OCI-LY7 (cell line): ENCODE data around the gene TSPAN9. TPM values are rescaled to one million over a fixed set of nuclear protein-coding genes. Genes with fewer than 3 reads are reported as not detected.

Experiments
- BruUV-seq: library from RNA; stranded (reverse); fragments of 400-500 nt; replicated peaks from 2 replicates; lab custom pipeline; 2021; lab: Mats Ljungman, UMichigan
- CTCF ChIA-PET: fragments of 300-600 bp; sonication (Branson Sonifier 250); formaldehyde crosslinking; loops from one replicate; lab custom pipeline; 2022; ENCODE audit warnings: antibody characterized with exemption; ENCODE audit not compliant: unreplicated experiment; lab: Charles Lee
- POLR2A ChIA-PET: fragments of 300-600 bp; sonication (Branson Sonifier 250); formaldehyde crosslinking; loops from one replicate; lab custom pipeline; 2022; ENCODE audit warnings: antibody characterized with exemption; lab: Charles Lee
- DNase-seq: peaks from one replicate; pipeline ENCODE4 v3.0.0-alpha.2; 2015; ENCODE audit warnings: low spot score
- H2AFZ ChIP-seq: fragments of 200-600 bp; sonication (generic), shearing (Covaris generic); 2 replicates; pipeline ENCODE4 v1.6.1; 2014; ENCODE audit warnings: mild to moderate bottlenecking, antibody characterized with exemption, low read length, moderate library complexity
- H3K27ac ChIP-seq: fragments of 200-600 bp; sonication (generic); 2 replicates; pipeline ENCODE4 v1.5.1; 2014; ENCODE audit warnings: mixed run types, low read depth, mild to moderate bottlenecking, moderate library complexity, low read length, inconsistent platforms; ENCODE audit not compliant: poor library complexity, severe bottlenecking
- H3K36me3 ChIP-seq: fragments of 200-600 bp; sonication (generic); 2 replicates; pipeline ENCODE4 v1.6.1; 2014; ENCODE audit warnings: mild to moderate bottlenecking, antibody characterized with exemption, low read length, moderate library complexity, mixed read lengths; ENCODE audit not compliant: insufficient read depth
- H3K4me1 ChIP-seq: fragments of 200-600 bp; sonication (generic); 2 replicates; pipeline ENCODE4 v1.5.1; 2014; ENCODE audit warnings: mild to moderate bottlenecking, low read length; ENCODE audit not compliant: insufficient read depth, poor library complexity, severe bottlenecking
- H3K4me2 ChIP-seq: fragments of 200-600 bp; sonication (generic); 2 replicates; pipeline ENCODE4 v1.6.1; 2014; ENCODE audit warnings: mild to moderate bottlenecking, low read length
- H3K4me3 ChIP-seq: fragments of 200-600 bp; sonication (generic); 2 replicates; pipeline ENCODE4 v1.5.1; 2014; ENCODE audit warnings: mild to moderate bottlenecking, low read depth, low read length; ENCODE audit not compliant: poor library complexity, severe bottlenecking
- H3K79me2 ChIP-seq: fragments of 200-600 bp; sonication (generic); 2 replicates; pipeline ENCODE4 v1.6.1; 2016; ENCODE audit warnings: low read depth, mild to moderate bottlenecking, low read length, moderate library complexity, mixed read lengths; ENCODE audit not compliant: insufficient read depth
- H3K9me2 ChIP-seq: fragments of 200-600 bp; sonication (generic); 2 replicates; pipeline ENCODE4 v1.6.1; 2016; ENCODE audit warnings: mild to moderate bottlenecking, low read length, mixed read lengths; ENCODE audit not compliant: insufficient read depth
- H3K9me3 ChIP-seq: fragments of 200-600 bp; sonication (generic); 2 replicates; pipeline ENCODE4 v1.6.1; 2014; ENCODE audit warnings: mild to moderate bottlenecking, mixed run types, low read length, mixed read lengths
- H4K20me1 ChIP-seq: fragments of 200-600 bp; sonication (generic); 2 replicates; pipeline ENCODE4 v1.6.1; 2014; ENCODE audit warnings: mild to moderate bottlenecking, antibody characterized with exemption, low read length, moderate library complexity, mixed read lengths; ENCODE audit not compliant: insufficient read depth
- CTCF ChIP-seq: fragments of 200-600 bp; sonication (generic); conservative IDR thresholded peaks from 2 replicates; pipeline ENCODE4 v1.5.1; 2014; ENCODE audit warnings: mild to moderate bottlenecking, antibody characterized with exemption, low read length, moderate library complexity, mixed read lengths
- EZH2phosphoT487 ChIP-seq: fragments of 200-600 bp; sonication (generic); IDR thresholded peaks from 2 replicates; pipeline ENCODE4 v1.6.1; 2018; ENCODE audit warnings: low read depth, borderline replicate concordance, mild to moderate bottlenecking, mixed run types, antibody characterized with exemption, low read length, moderate library complexity, mixed read lengths
- intact Hi-C: fragments of 100-400 bp; cut with micrococcal nuclease; formaldehyde crosslinking; loops from one replicate; pipeline ENCODE4 v1.10.0; 2022; ENCODE audit not compliant: unreplicated experiment
- total RNA-seq, 2 experiments: library from RNA; depleted of rRNA in 1 of 2; stranded (reverse); fragments of >200 nt in 1 of 2; shearing (Covaris generic) in 1 of 2; gene quantifications; 2 replicates each; pipeline ENCODE4 v1.2.3, GENCODE V29; 2014 to 2022

Gene TSPAN9
- total RNA-seq, 2 experiments from 2014 or later: 0.50 to 0.74 TPM

- H2AFZ ChIP-seq: no peak overlapping the region
- intact Hi-C loops: no loop called here
- CTCF ChIA-PET: interaction anchor here (0.6 kb wide), 2 partner anchors 21 to 206 kb away, joined by 3 read pairs; no protein-coding TSS in a partner anchor
- H3K36me3 ChIP-seq: no peaks in the 10 kb centered on the region
- no peak overlapping the region for H3K4me3 ChIP-seq
- TF ChIP-seq CTCF (no peak), EZH2phosphoT487 (no peak)
- no peaks in the 10 kb centered on the region for H3K9me2 ChIP-seq
- no peak overlapping the region for H3K4me2 ChIP-seq
- H4K20me1 ChIP-seq: no peaks in the 10 kb centered on the region
- POLR2A ChIA-PET: no interaction called here
- DNase-seq: no peak
- no peaks in the 10 kb centered on the region for H3K4me1 ChIP-seq
- no TSS peak for BruUV-seq
- no peak overlapping the region for H3K27ac ChIP-seq
- H3K9me3 ChIP-seq: no peaks in the 10 kb centered on the region
- H3K79me2 ChIP-seq: no peaks in the 10 kb centered on the region
These were observed 249.9 kb downstream of the TSPAN9 start for GRCh38 chr12:3326850-3327780.

- no peak overlapping the region for H3K4me3 ChIP-seq
- no peaks in the 10 kb centered on the region for H3K79me2 ChIP-seq
- no peak overlapping the region for H2AFZ ChIP-seq
- H4K20me1 ChIP-seq: no peaks in the 10 kb centered on the region
- H3K36me3 ChIP-seq: no peaks in the 10 kb centered on the region
- no peak overlapping the region for H3K27ac ChIP-seq
- intact Hi-C loops: no loop called here
- TF ChIP-seq CTCF: no peak
- no peak for TF ChIP-seq EZH2phosphoT487
- no peaks in the 10 kb centered on the region for H3K4me1 ChIP-seq
- no TSS peak for BruUV-seq
- no peaks in the 10 kb centered on the region for H3K9me2 ChIP-seq
- ChIA-PET POLR2A (no interaction called here), CTCF (interaction anchor here (0.6 kb wide), 1 partner anchor 207 kb away, joined by 3 read pairs; no protein-coding TSS in a partner anchor)
- H3K4me2 ChIP-seq: no peak overlapping the region
- no peak for DNase-seq
- no peaks in the 10 kb centered on the region for H3K9me3 ChIP-seq
These were observed 250.9 kb downstream of the TSPAN9 start for GRCh38 chr12:3328081-3328480.

GRCh38 chr12:3328571-3328970, 251.4 kb downstream of the TSPAN9 start:
- no TSS peak for BruUV-seq
- Histone ChIP-seq H3K4me1 (no peaks in the 10 kb centered on the region), H3K9me3 (no peaks in the 10 kb centered on the region), H4K20me1 (no peaks in the 10 kb centered on the region), H3K79me2 (no peaks in the 10 kb centered on the region), H2AFZ (no peak overlapping the region), H3K36me3 (no peaks in the 10 kb centered on the region), H3K9me2 (no peaks in the 10 kb centered on the region), H3K4me3 (no peak overlapping the region), H3K4me2 (no peak overlapping the region), H3K27ac (no peak overlapping the region)
- ChIA-PET POLR2A (no interaction called here), CTCF (no interaction called here)
- TF ChIP-seq EZH2phosphoT487: no peak
- TF ChIP-seq CTCF: no peak
- no peak for DNase-seq
- intact Hi-C loops: no loop called here
